Bronchial epithelial cell (primary cell): Measurements from ENCODE around the gene ESYT2. TPM values are rescaled to one million over a fixed set of nuclear protein-coding genes. Genes with fewer than 3 reads are reported as not detected.

Experiments used
- DNase-seq: peaks from one replicate; pipeline ENCODE4 v3.0.0-alpha.2; 2010; ENCODE audit warnings: low read depth
- FAIRE-seq: peaks from 2 replicates; lab custom pipeline; 2011; peaks lifted over from hg19 to GRCh38; lab: Jason Lieb, UNC
- H3K27me3 ChIP-seq: 2 replicates; pipeline ENCODE4 v1.5.1; 2011; ENCODE audit warnings: low read length; ENCODE audit not compliant: control insufficient read depth, insufficient read depth
- H3K36me3 ChIP-seq: 2 replicates; pipeline ENCODE4 v1.5.1; 2011; ENCODE audit warnings: low read length; ENCODE audit not compliant: control insufficient read depth, insufficient read depth
- H3K4me3 ChIP-seq: 2 replicates; pipeline ENCODE4 v1.5.1; 2011; ENCODE audit warnings: mild to moderate bottlenecking, low read depth, low read length, control low read depth
- CTCF ChIP-seq: IDR thresholded peaks from 2 replicates; pipeline ENCODE4 v1.5.1; 2011; ENCODE audit warnings: mild to moderate bottlenecking, moderate library complexity, low read length, control low read depth, inconsistent platforms; ENCODE audit not compliant: insufficient read depth, severe bottlenecking
- total RNA-seq: library from RNA; depleted of rRNA; stranded (reverse); fragments of >200 nt; gene quantifications from 2 replicates; pipeline ENCODE4 v1.2.1, GENCODE V29; 2014

Gene ESYT2
- total RNA-seq, 1 donor from 2014 or later = 75.0 TPM

DNA sequence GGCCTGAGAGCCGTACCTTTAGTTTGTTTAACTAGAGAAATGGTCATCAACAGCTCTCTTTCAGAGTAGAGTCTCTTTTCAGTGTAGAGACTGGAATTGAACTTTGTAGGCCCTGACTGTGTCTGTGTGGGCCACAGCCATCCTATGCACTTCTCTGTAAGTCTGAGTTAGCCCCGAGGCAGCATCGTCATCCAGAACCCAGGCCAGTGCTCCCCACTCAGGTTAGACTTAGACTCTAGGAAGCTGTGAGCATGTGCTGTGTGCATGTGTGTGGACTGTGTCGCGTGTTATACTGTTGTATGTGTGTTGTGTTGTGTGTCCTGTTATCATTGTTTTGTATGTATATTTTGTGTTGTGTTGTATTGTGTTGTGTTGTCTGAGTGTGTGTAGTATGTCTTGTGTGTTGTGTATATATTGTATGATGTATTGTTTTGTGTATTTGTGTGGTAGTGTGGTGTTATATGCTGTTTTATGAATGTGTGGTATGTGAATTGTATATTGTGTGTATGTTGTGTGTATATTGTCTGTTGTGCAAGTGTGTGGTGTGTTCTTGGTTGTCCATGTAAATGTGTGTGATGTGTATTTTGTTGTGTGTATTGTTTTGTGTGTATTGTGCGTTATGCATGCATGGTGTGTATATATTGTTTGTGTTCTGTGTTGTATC, 106.6 kb downstream of the ESYT2 start:
- H3K4me3 ChIP-seq = no peak overlapping the region
- no peaks in the 10 kb centered on the region for H3K36me3 ChIP-seq
- no peaks in the 10 kb centered on the region for H3K27me3 ChIP-seq
- FAIRE-seq (no peak), DNase-seq (no peak)
- no peak for TF ChIP-seq CTCF

DNA sequence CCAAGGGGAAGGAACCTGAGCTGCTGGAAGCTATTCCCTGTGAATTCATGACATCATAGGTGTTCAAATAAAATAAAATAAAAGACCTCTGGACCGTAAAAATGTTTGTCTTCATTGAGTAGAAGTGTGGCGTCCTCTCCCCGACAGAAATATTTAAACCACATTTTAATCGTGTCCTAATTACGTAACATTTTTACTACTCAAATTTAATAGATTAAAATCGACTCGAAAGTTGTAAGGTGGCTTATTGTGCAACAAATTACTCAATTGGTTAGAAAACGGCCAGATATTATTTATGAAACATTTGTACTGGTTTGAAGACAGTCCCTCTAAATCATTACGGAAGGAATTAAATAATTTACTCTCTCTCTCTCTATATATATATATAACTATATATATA, 109.2 kb downstream of the ESYT2 start:
- H3K36me3 ChIP-seq = no peaks in the 10 kb centered on the region
- FAIRE-seq = no peak
- DNase-seq = no peak
- H3K4me3 ChIP-seq = no peak overlapping the region
- TF ChIP-seq CTCF = no peak
- H3K27me3 ChIP-seq = no peaks in the 10 kb centered on the region

DNA sequence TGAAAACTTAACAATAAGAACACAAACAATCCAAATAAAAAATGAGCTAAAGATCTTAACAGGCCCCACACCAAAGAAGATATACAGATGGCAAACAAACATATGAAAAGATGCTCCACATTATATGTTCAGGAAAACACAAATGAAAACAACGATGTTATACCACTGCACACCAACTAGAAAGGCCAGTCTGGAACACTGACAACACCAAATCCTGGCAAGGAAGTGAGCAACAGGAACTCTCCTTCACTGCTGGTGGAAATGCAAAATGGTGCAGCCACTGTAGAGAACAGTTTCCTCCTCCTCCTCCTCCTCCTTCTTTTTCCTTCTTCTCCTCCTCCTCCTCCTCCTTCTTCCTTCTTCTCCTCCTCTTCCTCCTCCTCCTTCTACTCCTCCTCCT, 112.5 kb downstream of the ESYT2 start:
- no peaks in the 10 kb centered on the region for H3K36me3 ChIP-seq
- no peaks in the 10 kb centered on the region for H3K27me3 ChIP-seq
- DNase-seq = no peak
- no peak for TF ChIP-seq CTCF
- no peak for FAIRE-seq
- no peak overlapping the region for H3K4me3 ChIP-seq

GRCh38 chr7:158710651-158711102, 118.6 kb downstream of the ESYT2 start:
- peak; percentile 82 for DNase-seq
- no peaks in the 10 kb centered on the region for H3K36me3 ChIP-seq
- no peak for FAIRE-seq
- no peak overlapping the region for H3K4me3 ChIP-seq
- no peak for TF ChIP-seq CTCF
- H3K27me3 ChIP-seq = no peaks in the 10 kb centered on the region

DNA sequence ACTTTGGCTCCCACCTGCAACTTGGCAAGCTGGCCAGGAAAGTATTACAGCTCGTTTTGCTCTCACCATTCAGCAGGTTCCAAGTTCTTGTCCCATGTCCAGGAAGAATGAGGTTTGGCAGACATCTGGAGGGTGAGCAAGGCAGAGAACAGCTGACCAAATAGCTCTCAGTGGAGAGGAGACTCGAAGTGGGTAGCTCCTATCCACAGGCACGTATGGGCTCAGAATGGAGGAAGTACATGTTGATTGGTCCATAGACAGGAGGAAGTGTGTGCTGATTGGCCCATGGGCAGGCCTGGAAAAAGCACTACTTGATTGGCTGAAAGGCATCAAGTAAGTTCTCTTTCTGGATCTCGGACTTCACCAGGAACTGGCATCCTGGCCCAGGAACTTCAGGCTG, 121.7 kb downstream of the ESYT2 start:
- DNase-seq (no peak), FAIRE-seq (no peak)
- no peaks in the 10 kb centered on the region for H3K36me3 ChIP-seq
- TF ChIP-seq CTCF = no peak
- H3K27me3 ChIP-seq = no peaks in the 10 kb centered on the region
- no peak overlapping the region for H3K4me3 ChIP-seq
